Measurements from ENCODE around the gene CACNG7. TPM values are rescaled to one million over a fixed set of nuclear protein-coding genes. Genes with fewer than 3 reads are reported as not detected.

The CACNG7 gene
- polyA plus RNA-seq, 1 donor from 2014 or later = 27.8 TPM

- Histone ChIP-seq H3K27ac (ENCODE audit: low read length) (no peak overlapping the region), H2AFZ (ENCODE audit: low read depth, low read length) (no peak overlapping the region), H3K4me3 (ENCODE audit: low read length) (peak overlapping the region; percentile 70), H3K27me3 (ENCODE audit: insufficient read depth, low read depth, low read length) (no peaks in the 10 kb centered on the region), H4K20me1 (ENCODE audit: insufficient read depth) (no peaks in the 10 kb centered on the region), H3K36me3 (ENCODE audit: insufficient read depth, low read length) (no peaks in the 10 kb centered on the region), H3F3A (ENCODE audit: insufficient read depth, low read length, poor library complexity, severe bottlenecking) (no peaks in the 10 kb centered on the region), H3K9me3 (ENCODE audit: low read length) (no peaks in the 10 kb centered on the region), H3K9me2 (ENCODE audit: insufficient read depth, low read length) (no peaks in the 10 kb centered on the region), H3K9ac (ENCODE audit: low read length) (peak overlapping the region; percentile 66), H3K79me2 (replicated peaks; ENCODE audit: insufficient read depth, low read length) (no peaks in the 10 kb centered on the region), H3K4me2 (ENCODE audit: low read length) (no peak overlapping the region)
- TF ChIP-seq MXI1 (conservative IDR thresholded peaks at IDR 0.05; ENCODE audit: poor library complexity, severe bottlenecking) = no peak
- no peak for TF ChIP-seq EP300 (conservative IDR thresholded peaks at IDR 0.05; ENCODE audit: poor library complexity, severe bottlenecking)
- TF ChIP-seq TAF1 (IDR thresholded peaks at IDR 0.05; ENCODE audit: low read depth) = no peak
- TF ChIP-seq, protein P1, sequence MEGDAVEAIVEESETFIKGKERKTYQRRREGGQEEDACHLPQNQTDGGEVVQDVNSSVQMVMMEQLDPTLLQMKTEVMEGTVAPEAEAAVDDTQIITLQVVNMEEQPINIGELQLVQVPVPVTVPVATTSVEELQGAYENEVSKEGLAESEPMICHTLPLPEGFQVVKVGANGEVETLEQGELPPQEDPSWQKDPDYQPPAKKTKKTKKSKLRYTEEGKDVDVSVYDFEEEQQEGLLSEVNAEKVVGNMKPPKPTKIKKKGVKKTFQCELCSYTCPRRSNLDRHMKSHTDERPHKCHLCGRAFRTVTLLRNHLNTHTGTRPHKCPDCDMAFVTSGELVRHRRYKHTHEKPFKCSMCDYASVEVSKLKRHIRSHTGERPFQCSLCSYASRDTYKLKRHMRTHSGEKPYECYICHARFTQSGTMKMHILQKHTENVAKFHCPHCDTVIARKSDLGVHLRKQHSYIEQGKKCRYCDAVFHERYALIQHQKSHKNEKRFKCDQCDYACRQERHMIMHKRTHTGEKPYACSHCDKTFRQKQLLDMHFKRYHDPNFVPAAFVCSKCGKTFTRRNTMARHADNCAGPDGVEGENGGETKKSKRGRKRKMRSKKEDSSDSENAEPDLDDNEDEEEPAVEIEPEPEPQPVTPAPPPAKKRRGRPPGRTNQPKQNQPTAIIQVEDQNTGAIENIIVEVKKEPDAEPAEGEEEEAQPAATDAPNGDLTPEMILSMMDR (IDR thresholded peaks at IDR 0.05; ENCODE audit: poor library complexity, severe bottlenecking) = no peak
These were observed 25.8 kb upstream of the CACNG7 start for GRCh38 chr19:53883231-53883661.

DNA sequence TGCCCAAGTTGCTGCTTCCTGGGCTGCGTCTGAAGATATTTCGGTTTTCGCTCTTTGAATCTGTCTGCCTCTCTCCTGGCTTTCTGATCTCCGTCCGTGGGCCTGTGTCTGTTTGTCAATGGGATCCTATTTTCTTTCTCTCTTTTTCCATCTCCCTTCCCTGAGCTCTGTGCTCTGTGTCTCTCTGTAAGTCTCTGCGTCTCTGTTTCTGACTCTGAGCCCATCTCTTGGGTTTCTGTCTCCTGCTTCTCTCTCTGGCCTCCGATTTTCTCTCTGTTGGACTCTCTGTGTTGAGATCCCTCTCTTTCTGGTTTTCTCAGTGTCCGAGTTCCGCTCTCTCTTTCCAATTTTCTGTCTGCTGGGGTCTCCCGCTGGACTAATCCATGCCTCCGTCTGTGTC is 25.3 kb upstream of the CACNG7 start:
- H3K4me2 ChIP-seq (ENCODE audit: low read length) = peak overlapping the region; percentile 5
- H4K20me1 ChIP-seq (ENCODE audit: insufficient read depth) = no peaks in the 10 kb centered on the region
- TF ChIP-seq EP300 (conservative IDR thresholded peaks at IDR 0.05; ENCODE audit: poor library complexity, severe bottlenecking) = no peak
- TF ChIP-seq POLR2AphosphoS5 (IDR thresholded peaks at IDR 0.05) = no peak
- no peak for TF ChIP-seq REST (IDR thresholded peaks at IDR 0.05; ENCODE audit: borderline replicate concordance)
- TF ChIP-seq, protein P1 (IDR thresholded peaks at IDR 0.05; ENCODE audit: poor library complexity, severe bottlenecking) = no peak
- TF ChIP-seq MXI1 (conservative IDR thresholded peaks at IDR 0.05; ENCODE audit: poor library complexity, severe bottlenecking) = no peak
- TF ChIP-seq TAF1 (IDR thresholded peaks at IDR 0.05; ENCODE audit: low read depth) = no peak
- TF ChIP-seq SMC3 (conservative IDR thresholded peaks at IDR 0.05; ENCODE audit: poor library complexity) = no peak
- TF ChIP-seq RAD21 (conservative IDR thresholded peaks at IDR 0.05) = no peak
- no peak for TF ChIP-seq EZH2 (IDR thresholded peaks at IDR 0.05; ENCODE audit: borderline replicate concordance, insufficient read depth, low read length, poor library complexity, severe bottlenecking)
- H3K27ac ChIP-seq (ENCODE audit: low read length) = no peak overlapping the region
- no peaks in the 10 kb centered on the region for H3K79me2 ChIP-seq (replicated peaks; ENCODE audit: insufficient read depth, low read length)
- H3K9ac ChIP-seq (ENCODE audit: low read length) = peak overlapping the region; percentile 66
- no peaks in the 10 kb centered on the region for H3K9me3 ChIP-seq (ENCODE audit: low read length)
- peak overlapping the region; percentile 70 for H3K4me3 ChIP-seq (ENCODE audit: low read length)
- H3K36me3 ChIP-seq (ENCODE audit: insufficient read depth, low read length) = no peaks in the 10 kb centered on the region
- no peaks in the 10 kb centered on the region for H3K9me2 ChIP-seq (ENCODE audit: insufficient read depth, low read length)
- no peaks in the 10 kb centered on the region for H3F3A ChIP-seq (ENCODE audit: insufficient read depth, low read length, poor library complexity, severe bottlenecking)
- H2AFZ ChIP-seq (ENCODE audit: low read depth, low read length) = no peak overlapping the region
- no peaks in the 10 kb centered on the region for H3K27me3 ChIP-seq (ENCODE audit: insufficient read depth, low read depth, low read length)
